GM12874 (cell line): ENCODE results near the gene C1QTNF6.

Experiments
- CTCF ChIP-seq: IDR thresholded peaks from 2 replicates; pipeline ENCODE4 v1.5.1; 2011; ENCODE audit warnings: low read depth, mild to moderate bottlenecking, control low read depth, low read length, moderate library complexity; ENCODE audit not compliant: insufficient read depth

C1QTNF6 gene

GRCh38 chr22:37139762-37140161 lies 48.3 kb downstream of the C1QTNF6 start:
- TF ChIP-seq CTCF = no peak

DNA sequence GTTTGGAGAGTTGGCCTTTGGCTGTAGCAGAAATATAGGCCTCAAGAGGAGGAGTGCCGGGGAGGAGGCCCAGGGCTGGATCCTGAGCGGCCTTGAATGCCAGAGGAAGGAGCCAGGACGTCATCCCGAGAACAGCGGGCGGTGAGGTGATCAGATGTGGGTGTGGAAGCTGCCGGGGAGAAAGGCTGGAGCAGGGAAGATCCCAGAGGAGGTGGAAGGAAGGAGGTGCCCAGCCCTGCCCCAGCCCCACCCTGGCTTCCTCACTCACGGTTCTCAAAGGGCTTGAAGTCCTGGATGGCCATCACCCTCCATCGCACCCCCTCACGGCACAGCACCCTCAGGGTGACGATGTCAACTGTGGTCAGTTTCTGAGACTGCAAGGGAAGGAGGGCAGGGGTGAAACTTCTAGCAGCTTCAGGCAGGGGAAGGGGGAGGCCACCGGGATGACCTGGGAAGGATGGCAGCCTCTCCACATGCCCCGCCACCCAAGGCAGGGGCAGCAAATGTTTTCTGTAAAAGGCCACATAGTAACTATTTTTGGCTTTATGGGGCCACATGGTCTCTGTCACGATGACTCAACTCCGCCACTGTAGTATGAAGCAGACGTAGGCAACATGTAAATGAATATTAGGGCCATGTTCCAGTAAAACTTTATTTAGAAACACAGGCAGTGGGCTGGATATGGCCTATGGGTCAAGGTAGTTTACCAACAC lies 49.0 kb downstream of the C1QTNF6 start:
- TF ChIP-seq CTCF = no peak

GRCh38 chr22:37137903-37138665 lies 50.0 kb downstream of the C1QTNF6 start:
- TF ChIP-seq CTCF = no peak

DNA sequence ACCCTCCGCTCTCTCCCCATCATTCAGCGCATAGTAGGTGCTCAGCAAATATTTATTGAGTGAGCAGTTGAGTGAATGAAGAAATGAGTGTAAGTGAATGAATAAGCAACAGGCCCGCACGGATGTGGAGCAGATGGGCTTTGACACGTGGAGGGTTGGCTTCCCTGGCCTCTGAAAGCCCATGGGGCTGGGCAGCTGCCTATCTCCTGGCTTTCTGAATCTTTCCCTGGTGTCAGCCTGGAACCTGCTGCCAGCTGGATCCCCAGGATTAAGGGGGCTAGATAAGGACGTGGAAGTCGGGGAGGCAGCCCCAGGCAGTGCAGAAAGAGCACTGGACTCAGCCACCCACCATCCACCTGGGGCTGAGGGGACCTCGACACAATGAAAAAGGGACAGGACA lies 50.9 kb downstream of the C1QTNF6 start:
- TF ChIP-seq CTCF = no peak

DNA sequence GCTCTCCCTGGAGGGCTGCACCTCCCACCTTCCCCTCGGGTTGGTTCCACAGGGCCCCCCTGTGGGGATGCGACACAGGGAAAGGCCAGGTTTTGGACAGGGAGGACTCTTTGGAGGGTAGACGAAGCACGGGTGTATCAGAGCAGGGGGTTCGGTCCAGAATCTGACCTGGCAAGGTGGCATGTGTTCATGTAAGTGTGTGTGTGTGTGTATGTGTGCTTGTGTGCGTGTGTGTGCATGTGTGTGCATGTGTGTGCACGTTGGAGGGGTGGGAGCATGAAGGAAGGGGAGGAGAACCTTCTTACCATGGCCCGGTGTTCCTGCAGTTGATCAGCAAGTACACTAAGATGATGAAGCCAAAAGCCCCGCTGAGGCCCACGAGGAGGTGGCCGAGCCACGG lies 53.0 kb downstream of the C1QTNF6 start:
- no peak for TF ChIP-seq CTCF

DNA sequence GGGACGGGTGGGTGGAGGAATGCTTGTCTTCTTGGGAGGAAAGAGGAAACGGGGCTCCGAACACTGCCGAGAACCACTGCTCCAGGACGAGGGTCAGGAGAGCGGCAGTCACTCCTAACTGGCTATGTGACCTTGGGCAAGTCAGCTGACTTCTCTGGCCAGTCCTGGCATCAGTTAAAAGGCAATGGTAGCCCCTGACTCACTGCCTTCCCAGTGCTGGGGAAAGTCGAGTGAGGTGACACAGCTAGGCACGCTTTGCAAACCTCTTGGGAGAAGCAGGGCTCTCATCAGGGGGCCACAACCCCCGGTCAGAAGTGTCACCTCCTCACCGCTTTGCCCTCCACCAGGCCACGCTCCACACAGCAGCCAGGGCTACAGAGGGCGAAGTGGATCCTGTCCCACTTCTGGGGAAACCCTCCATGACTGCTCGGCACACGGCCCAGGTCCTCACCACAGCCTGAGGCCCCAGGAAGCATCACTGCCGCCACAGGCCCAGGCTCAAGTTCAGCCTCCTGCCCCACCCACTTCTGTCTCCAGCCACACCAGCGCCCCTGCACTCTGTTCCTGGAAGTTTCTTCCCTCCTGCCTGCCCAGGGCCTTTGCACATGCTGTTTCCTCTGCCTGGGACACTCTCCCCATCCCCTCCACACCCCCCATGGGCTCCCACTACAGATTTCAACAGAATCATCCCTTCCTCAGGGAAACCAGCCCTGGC lies 54.6 kb downstream of the C1QTNF6 start:
- no peak for TF ChIP-seq CTCF

GRCh38 chr22:37132773-37133172 lies 55.3 kb downstream of the C1QTNF6 start:
- no peak for TF ChIP-seq CTCF
